Metanephros (tissue), 2 donors: ENCODE results near the gene TMEM8B. TPM values are rescaled to one million over a fixed set of nuclear protein-coding genes. Genes with fewer than 3 reads are reported as not detected.

Source experiments
- small RNA-seq: library from RNA; depleted of rRNA; stranded (forward); fragments of <200 nt; gene quantifications from one replicate; pipeline ENCODE3, GENCODE V24; 2014; ENCODE audit warnings: low replicate concordance
- total RNA-seq: library from RNA; depleted of rRNA; stranded (reverse); fragments of >200 nt; gene quantifications from one replicate; pipeline ENCODE4 v1.2.3, GENCODE V29; 2014

Gene TMEM8B, protein sequence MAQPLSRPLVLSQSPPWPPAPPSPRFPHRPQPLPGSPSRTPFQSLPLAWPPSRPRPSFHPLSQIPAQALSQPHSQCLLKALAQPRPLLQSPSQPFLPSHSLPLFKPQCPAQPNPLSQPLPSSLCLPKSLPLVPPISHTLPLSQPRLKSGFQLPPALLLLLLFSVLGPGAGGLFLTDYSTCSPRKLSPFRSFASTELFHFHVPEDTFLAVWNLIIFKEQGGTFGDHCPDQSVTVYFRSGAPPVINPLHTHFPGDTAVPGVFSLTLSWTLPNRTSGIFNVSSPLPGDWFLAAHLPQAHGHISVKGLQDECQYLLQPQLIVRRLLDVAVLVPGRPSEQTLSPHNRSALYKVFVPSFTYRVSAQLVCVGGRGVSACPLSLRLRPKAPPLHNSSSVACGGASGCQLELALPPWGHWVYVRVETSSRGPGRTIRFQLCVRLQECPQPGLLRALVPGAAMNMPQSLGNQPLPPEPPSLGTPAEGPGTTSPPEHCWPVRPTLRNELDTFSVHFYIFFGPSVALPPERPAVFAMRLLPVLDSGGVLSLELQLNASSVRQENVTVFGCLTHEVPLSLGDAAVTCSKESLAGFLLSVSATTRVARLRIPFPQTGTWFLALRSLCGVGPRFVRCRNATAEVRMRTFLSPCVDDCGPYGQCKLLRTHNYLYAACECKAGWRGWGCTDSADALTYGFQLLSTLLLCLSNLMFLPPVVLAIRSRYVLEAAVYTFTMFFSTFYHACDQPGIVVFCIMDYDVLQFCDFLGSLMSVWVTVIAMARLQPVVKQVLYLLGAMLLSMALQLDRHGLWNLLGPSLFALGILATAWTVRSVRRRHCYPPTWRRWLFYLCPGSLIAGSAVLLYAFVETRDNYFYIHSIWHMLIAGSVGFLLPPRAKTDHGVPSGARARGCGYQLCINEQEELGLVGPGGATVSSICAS
- total RNA-seq = 18.6 TPM

DNA sequence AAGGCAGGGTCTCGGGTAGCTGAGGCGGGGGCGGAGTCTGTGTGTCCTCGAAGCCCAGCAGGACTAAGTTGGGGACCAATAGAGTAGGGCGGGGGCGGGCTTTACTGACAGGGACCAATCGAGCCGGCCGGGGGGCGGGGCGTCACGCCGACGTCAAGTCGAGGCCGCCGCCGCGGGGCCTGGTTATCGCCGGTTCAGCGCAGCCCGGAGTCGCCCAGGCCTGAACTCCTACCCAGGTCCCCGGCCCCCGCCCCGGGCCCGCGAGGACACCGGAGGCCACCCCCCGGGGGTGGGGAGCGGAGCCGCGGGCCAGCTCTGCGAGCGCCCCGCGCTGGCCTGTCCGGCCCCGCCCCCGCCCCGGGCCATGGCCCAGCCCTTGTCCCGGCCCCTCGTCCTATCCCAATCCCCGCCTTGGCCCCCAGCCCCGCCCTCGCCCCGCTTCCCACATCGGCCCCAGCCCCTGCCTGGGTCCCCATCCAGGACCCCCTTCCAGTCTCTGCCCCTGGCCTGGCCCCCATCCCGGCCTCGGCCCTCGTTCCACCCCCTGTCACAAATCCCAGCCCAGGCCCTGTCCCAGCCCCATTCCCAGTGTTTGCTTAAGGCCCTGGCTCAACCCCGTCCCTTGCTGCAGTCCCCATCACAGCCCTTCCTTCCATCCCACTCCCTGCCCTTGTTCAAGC lies at the start of gene TMEM8B:
Gene TMEM8B, plus strand, starts transcription at position 145 of the 680 bp plus-strand sequence. Its CDS starts 220 bp downstream, at position 365.

GRCh38 chr9:35791297-35791921 lies 37.6 kb upstream of the TMEM8B start, which contains the start of gene NPR2:
NPR2 (plus strand) TSS chr9:35791591; CDS start chr9:35792409, 818 bp downstream.

GRCh38 chr9:35812025-35812602 lies 16.9 kb upstream of the TMEM8B start, which contains the start of gene SPAG8:
SPAG8 (minus strand) TSS chr9:35812262; CDS start chr9:35812147, 115 bp downstream.

DNA sequence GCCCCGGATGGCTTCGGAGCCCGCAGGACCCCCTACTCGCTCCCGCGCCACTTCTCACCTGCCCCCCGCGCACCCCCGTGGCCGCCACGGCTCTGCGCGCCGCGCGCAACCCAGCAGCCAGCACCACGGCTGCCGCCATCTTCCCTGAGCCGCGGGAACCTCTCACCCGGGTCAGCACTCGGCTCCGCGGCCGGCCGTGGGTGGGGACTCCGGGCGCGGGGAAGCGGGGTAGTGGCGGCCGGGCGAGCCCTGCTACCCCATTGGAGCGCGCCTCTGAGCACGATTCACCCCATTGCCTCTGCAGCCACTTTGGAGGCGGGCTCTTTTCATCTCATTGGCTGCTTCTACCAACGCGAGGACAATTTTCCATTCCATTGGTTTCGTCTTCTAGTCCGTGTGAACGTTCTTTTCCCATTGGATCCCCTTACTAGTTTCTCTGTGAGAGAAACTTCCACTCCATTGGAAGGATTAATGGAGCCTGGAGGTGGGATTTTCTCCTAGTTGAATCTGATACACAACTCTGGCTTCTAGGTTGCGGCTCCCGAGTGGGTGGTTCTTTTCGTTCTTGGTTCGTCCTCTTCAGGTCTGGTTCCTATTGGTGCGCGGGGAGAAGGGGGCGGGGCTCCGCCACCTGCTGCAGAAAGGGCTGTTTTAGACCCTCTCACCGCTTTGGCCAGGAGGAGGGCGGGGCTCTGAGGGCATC lies 14.0 kb upstream of the TMEM8B start, which contains the start of gene HINT2:
Gene HINT2, minus strand, starts transcription at position 202 of the 703 bp plus-strand sequence. Its CDS starts 63 bp downstream, at position 139.

DNA sequence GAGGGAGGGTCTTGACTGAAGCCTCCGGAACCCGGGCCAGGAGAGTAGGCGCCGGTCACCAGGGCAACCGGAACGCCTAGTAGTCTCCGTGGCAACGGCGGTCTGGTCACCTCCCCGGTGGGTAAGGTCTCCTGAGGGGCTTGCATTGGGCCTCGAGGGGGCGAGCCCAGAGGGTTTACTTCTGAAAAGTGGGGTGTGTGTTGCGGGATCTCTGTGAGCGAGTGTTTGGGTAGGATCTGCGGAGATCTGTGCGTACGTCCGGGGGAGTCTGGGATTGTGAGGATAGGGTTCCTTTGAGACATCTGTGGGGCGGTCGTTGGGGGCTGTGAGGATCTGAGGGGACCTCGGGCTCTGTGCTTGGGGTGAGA lies 328 bp upstream of the TMEM8B start, which contains the start of gene FAM221B:
Gene FAM221B, minus strand, starts transcription at position 17 of the 368 bp plus-strand sequence. CDS start 2,571 bp downstream, outside the sequence.

GRCh38 chr9:35870351-35870923 lies 41.4 kb downstream of the TMEM8B start, which contains the start of gene OR13J1:
OR13J1 (minus strand) TSS chr9:35870401; CDS start chr9:35870401, 0 bp downstream.

GRCh38 chr9:35905912-35906679 lies 77.1 kb downstream of the TMEM8B start, which contains the start of gene HRCT1:
HRCT1 (plus strand) TSS chr9:35906202; CDS start chr9:35906288, 86 bp downstream.

GRCh38 chr9:35909274-35909673 lies 80.2 kb downstream of the TMEM8B start, which contains the start of gene SPAAR:
SPAAR (plus strand) TSS chr9:35909490; CDS start chr9:35910464, 974 bp downstream.

Small RNAs within 50 kb of the gene (small RNA-seq; reads per million reads assigned to genes)
- not detected for gene HINT2

Other genes starting within 250 kb of the TMEM8B start
- 16.7 TPM for gene TESK1, start 224.0 kb upstream of the TMEM8B start, total RNA-seq
- gene CD72, start 210.8 kb upstream of the TMEM8B start, total RNA-seq = 3.3 TPM
- gene SIT1, start 178.3 kb upstream of the TMEM8B start, total RNA-seq = 0.41 TPM
- 36,863 TPM for gene RMRP, start 171.2 kb upstream of the TMEM8B start, total RNA-seq
- 18.1 TPM for gene CCDC107, start 170.9 kb upstream of the TMEM8B start, total RNA-seq
- gene ARHGEF39, start 164.0 kb upstream of the TMEM8B start, total RNA-seq = 2.9 TPM
- gene CA9, start 155.3 kb upstream of the TMEM8B start, total RNA-seq = 0.70 TPM
- gene TPM2, start 139.3 kb upstream of the TMEM8B start, total RNA-seq = 665 TPM
- gene TLN1, start 97.0 kb upstream of the TMEM8B start, total RNA-seq = 254 TPM
- 25.6 TPM for gene CREB3, start 96.6 kb upstream of the TMEM8B start, total RNA-seq
- 56.9 TPM for gene GBA2, start 80.0 kb upstream of the TMEM8B start, total RNA-seq
- 17.8 TPM for gene RGP1, start 79.9 kb upstream of the TMEM8B start, total RNA-seq
- gene MSMP, start 75.0 kb upstream of the TMEM8B start, total RNA-seq = not detected
- gene NPR2, start 37.6 kb upstream of the TMEM8B start, total RNA-seq = 15.1 TPM
- 2.6 TPM for gene SPAG8, start 17.0 kb upstream of the TMEM8B start, total RNA-seq
- 28.6 TPM for gene HINT2, start 14.2 kb upstream of the TMEM8B start, total RNA-seq
- gene FAM221B, start 496 bp upstream of the TMEM8B start, total RNA-seq = not detected
- not detected for gene OR13J1, start 41.2 kb downstream of the TMEM8B start, total RNA-seq
- not detected for gene HRCT1, start 77.0 kb downstream of the TMEM8B start, total RNA-seq
- gene SPAAR, start 80.3 kb downstream of the TMEM8B start, total RNA-seq = 1.8 TPM
- gene OR2S2, start 128.9 kb downstream of the TMEM8B start, total RNA-seq = not detected
- 17.9 TPM for gene RECK, start 207.7 kb downstream of the TMEM8B start, total RNA-seq